ENCODE measurements around the gene IGBP1. TPM values are rescaled to one million over a fixed set of nuclear protein-coding genes. Genes with fewer than 3 reads are reported as not detected.

The IGBP1 gene
- total RNA-seq, 1 donor, result 85.0 TPM

DNA sequence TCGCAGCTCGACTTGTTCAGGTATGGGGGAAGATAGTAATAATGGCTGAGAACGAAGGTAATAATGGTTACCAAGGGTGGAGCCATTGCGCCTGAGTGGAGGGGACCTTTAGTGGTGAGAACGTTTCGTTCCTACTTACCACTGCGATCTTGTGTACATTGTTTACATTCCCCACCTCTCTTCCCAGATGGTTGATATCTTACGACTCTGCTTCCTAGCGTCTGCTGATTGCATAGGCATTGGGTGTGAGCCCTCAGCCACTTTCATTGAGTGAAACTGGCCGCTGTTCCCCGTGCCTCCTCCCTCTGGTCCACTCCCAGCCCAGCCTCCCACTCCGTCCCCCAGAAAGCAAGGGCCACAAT lies 850 bp downstream of the IGBP1 start:
- peak overlapping the region; percentile 90 for H3K4me2 ChIP-seq (ENCODE audit: insufficient read depth, low read length)
- DNase-seq (ENCODE audit: insufficient read length, low spot score, missing footprints), result peak; percentile 62
- H2AFZ ChIP-seq (ENCODE audit: low read length), result peak overlapping the region; percentile 80
- TF ChIP-seq, protein P1, sequence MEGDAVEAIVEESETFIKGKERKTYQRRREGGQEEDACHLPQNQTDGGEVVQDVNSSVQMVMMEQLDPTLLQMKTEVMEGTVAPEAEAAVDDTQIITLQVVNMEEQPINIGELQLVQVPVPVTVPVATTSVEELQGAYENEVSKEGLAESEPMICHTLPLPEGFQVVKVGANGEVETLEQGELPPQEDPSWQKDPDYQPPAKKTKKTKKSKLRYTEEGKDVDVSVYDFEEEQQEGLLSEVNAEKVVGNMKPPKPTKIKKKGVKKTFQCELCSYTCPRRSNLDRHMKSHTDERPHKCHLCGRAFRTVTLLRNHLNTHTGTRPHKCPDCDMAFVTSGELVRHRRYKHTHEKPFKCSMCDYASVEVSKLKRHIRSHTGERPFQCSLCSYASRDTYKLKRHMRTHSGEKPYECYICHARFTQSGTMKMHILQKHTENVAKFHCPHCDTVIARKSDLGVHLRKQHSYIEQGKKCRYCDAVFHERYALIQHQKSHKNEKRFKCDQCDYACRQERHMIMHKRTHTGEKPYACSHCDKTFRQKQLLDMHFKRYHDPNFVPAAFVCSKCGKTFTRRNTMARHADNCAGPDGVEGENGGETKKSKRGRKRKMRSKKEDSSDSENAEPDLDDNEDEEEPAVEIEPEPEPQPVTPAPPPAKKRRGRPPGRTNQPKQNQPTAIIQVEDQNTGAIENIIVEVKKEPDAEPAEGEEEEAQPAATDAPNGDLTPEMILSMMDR (IDR thresholded peaks at IDR 0.05; ENCODE audit: extremely low read depth, low read depth, low read length), result no peak
- peak overlapping the region; percentile 90 for H3K27ac ChIP-seq (ENCODE audit: low read depth, low read length)
- no peaks in the 10 kb centered on the region for H3K9me3 ChIP-seq (ENCODE audit: low read depth, low read length)
- H3K79me2 ChIP-seq (ENCODE audit: insufficient read depth, low read length), result peaks cover 23% of the 10 kb centered on the region
- H3K36me3 ChIP-seq (ENCODE audit: insufficient read depth, low read length), result peaks cover 13% of the 10 kb centered on the region
- no peaks in the 10 kb centered on the region for H4K20me1 ChIP-seq (ENCODE audit: insufficient read depth, low read length)
- peak overlapping the region; percentile 74 for H3K4me3 ChIP-seq (ENCODE audit: insufficient read depth, low read length)
- no peaks in the 10 kb centered on the region for H3K27me3 ChIP-seq (ENCODE audit: insufficient read depth, low read length)
- peaks cover 15% of the 10 kb centered on the region for H3K4me1 ChIP-seq (ENCODE audit: insufficient read depth, low read length)

DNA sequence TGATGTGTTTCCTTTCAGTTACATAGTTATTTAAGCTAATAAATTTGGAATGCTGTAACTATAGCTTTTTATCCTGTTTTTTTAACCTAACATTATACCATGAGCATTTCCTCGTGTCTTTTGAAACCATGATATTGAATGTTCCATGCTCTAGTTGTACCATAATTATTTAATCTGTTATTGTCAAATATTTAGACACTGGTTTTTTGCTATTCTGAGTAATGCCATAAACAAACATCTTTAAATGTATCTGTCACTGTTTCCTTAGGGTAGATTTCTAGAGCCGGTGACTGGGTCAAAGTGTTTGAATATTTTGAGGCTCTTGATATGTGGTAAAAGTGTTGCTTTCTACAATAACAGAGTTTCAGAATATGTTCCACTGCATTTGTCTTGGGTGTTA lies 5.4 kb downstream of the IGBP1 start:
- DNase-seq (ENCODE audit: insufficient read length, low spot score, missing footprints), result no peak
- H3K27ac ChIP-seq (ENCODE audit: low read depth, low read length), result no peak overlapping the region
- H3K4me3 ChIP-seq (ENCODE audit: insufficient read depth, low read length), result no peak overlapping the region
- H3K27me3 ChIP-seq (ENCODE audit: insufficient read depth, low read length), result peaks cover 11% of the 10 kb centered on the region
- H3K79me2 ChIP-seq (ENCODE audit: insufficient read depth, low read length), result peaks cover 23% of the 10 kb centered on the region
- H3K36me3 ChIP-seq (ENCODE audit: insufficient read depth, low read length), result peaks cover 13% of the 10 kb centered on the region
- no peaks in the 10 kb centered on the region for H3K9me3 ChIP-seq (ENCODE audit: low read depth, low read length)
- H2AFZ ChIP-seq (ENCODE audit: low read length), result no peak overlapping the region
- H4K20me1 ChIP-seq (ENCODE audit: insufficient read depth, low read length), result no peaks in the 10 kb centered on the region
- no peak overlapping the region for H3K4me2 ChIP-seq (ENCODE audit: insufficient read depth, low read length)
- H3K4me1 ChIP-seq (ENCODE audit: insufficient read depth, low read length), result peaks cover 11% of the 10 kb centered on the region
- TF ChIP-seq, protein P1 (IDR thresholded peaks at IDR 0.05; ENCODE audit: extremely low read depth, low read depth, low read length), result no peak

DNA sequence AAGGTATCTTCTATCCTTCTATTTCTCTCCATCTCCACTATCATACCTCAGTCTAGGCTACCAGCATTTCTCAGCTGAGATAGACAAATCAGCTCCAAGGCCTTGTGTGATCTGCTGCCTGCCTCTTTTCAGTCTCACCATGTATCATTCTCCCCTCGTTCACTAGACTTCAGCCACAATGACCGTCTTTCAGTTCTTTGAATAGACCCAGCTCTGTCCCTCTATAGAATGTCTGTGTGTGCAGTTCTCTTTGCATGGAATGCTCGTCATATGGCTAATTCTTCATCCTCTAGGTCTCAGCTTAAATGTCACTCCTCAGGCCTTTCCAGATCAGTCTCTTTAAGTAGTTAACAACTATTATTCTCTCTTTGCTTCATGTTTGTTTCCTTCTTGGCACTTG lies 6.5 kb downstream of the IGBP1 start:
- no peak for DNase-seq (ENCODE audit: insufficient read length, low spot score, missing footprints)
- no peak overlapping the region for H3K4me3 ChIP-seq (ENCODE audit: insufficient read depth, low read length)
- H4K20me1 ChIP-seq (ENCODE audit: insufficient read depth, low read length), result no peaks in the 10 kb centered on the region
- H3K9me3 ChIP-seq (ENCODE audit: low read depth, low read length), result no peaks in the 10 kb centered on the region
- peaks cover 11% of the 10 kb centered on the region for H3K27me3 ChIP-seq (ENCODE audit: insufficient read depth, low read length)
- TF ChIP-seq, protein P1 (IDR thresholded peaks at IDR 0.05; ENCODE audit: extremely low read depth, low read depth, low read length), result no peak
- no peak overlapping the region for H3K4me2 ChIP-seq (ENCODE audit: insufficient read depth, low read length)
- peaks cover 12% of the 10 kb centered on the region for H3K36me3 ChIP-seq (ENCODE audit: insufficient read depth, low read length)
- H3K4me1 ChIP-seq (ENCODE audit: insufficient read depth, low read length), result peaks cover 5% of the 10 kb centered on the region
- H3K79me2 ChIP-seq (ENCODE audit: insufficient read depth, low read length), result peaks cover 13% of the 10 kb centered on the region
- no peak overlapping the region for H2AFZ ChIP-seq (ENCODE audit: low read length)
- H3K27ac ChIP-seq (ENCODE audit: low read depth, low read length), result no peak overlapping the region

DNA sequence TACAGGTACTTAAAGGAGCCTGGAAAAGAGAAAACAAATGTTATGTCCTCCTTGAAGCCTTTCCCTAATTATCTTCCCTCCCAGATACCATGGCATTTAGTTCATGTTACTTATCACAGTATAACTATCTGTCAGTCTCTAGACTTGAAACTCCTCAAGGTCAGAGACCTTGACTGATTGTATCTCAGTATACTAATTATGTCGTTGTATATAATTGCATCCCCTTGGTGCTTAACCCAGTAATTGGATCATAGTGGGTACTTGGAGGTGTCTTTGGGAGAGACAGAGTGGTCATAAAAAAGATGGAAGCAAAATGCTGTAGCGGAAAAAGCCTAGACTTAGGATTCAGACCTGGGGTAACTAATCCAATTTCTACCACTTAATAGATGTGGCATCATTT lies 8.1 kb downstream of the IGBP1 start:
- peaks cover 11% of the 10 kb centered on the region for H3K27me3 ChIP-seq (ENCODE audit: insufficient read depth, low read length)
- H3K36me3 ChIP-seq (ENCODE audit: insufficient read depth, low read length), result peaks cover 6% of the 10 kb centered on the region
- H2AFZ ChIP-seq (ENCODE audit: low read length), result no peak overlapping the region
- H3K4me2 ChIP-seq (ENCODE audit: insufficient read depth, low read length), result no peak overlapping the region
- H3K79me2 ChIP-seq (ENCODE audit: insufficient read depth, low read length), result peaks cover 3% of the 10 kb centered on the region
- no peaks in the 10 kb centered on the region for H3K4me1 ChIP-seq (ENCODE audit: insufficient read depth, low read length)
- no peak overlapping the region for H3K27ac ChIP-seq (ENCODE audit: low read depth, low read length)
- DNase-seq (ENCODE audit: insufficient read length, low spot score, missing footprints), result no peak
- TF ChIP-seq, protein P1 (IDR thresholded peaks at IDR 0.05; ENCODE audit: extremely low read depth, low read depth, low read length), result no peak
- no peaks in the 10 kb centered on the region for H4K20me1 ChIP-seq (ENCODE audit: insufficient read depth, low read length)
- no peak overlapping the region for H3K4me3 ChIP-seq (ENCODE audit: insufficient read depth, low read length)
- no peaks in the 10 kb centered on the region for H3K9me3 ChIP-seq (ENCODE audit: low read depth, low read length)
